RCC 7860 (cell line): ENCODE results near the gene TMEM163.
"Not testable (repeated sequence)": the region's sequence is repeated elsewhere in the genome, so short reads cannot be mapped to it uniquely, and the experiment has no call there.

Source experiments
- DNase-seq: peaks from one replicate; pipeline ENCODE4 v3.0.0-alpha.2; 2015; ENCODE audit warnings: low spot score
- FAIRE-seq: peaks from 2 replicates; lab custom pipeline; 2012; peaks lifted over from hg19 to GRCh38; lab: Jason Lieb, UNC

TMEM163 gene

GRCh38 chr2:134724341-134724740 lies 5.5 kb upstream of the TMEM163 start:
- no peak for FAIRE-seq
- no peak for DNase-seq

- not testable (repeated sequence) for FAIRE-seq, DNase-seq
Observed at GRCh38 chr2:134723742-134724141, 4.9 kb upstream of the TMEM163 start.

- no peak for DNase-seq
- no peak for FAIRE-seq
Observed at GRCh38 chr2:134722728-134723127, 3.9 kb upstream of the TMEM163 start.

- FAIRE-seq, result no peak
- DNase-seq, result no peak
Observed at GRCh38 chr2:134721596-134721995, 2.8 kb upstream of the TMEM163 start.

- DNase-seq (no peak), FAIRE-seq (no peak)
Observed at GRCh38 chr2:134718023-134718816, 580 bp downstream of the TMEM163 start.

- FAIRE-seq (no peak), DNase-seq (no peak)
Observed at GRCh38 chr2:134717286-134718022, 1.3 kb downstream of the TMEM163 start.

- DNase-seq, result no peak
Observed at GRCh38 chr2:134716721-134717243, 2.0 kb downstream of the TMEM163 start.

GRCh38 chr2:134715932-134716643 lies 2.7 kb downstream of the TMEM163 start:
- DNase-seq, result no peak
- FAIRE-seq, result no peak

More at GRCh38 chr2:134716721-134717243, 2.0 kb downstream of the TMEM163 start:
- FAIRE-seq, result no peak

- DNase-seq, result no peak
- no peak for FAIRE-seq
Observed at GRCh38 chr2:134714228-134714627, 4.6 kb downstream of the TMEM163 start.

GRCh38 chr2:134713606-134714005 lies 5.2 kb downstream of the TMEM163 start:
- no peak for DNase-seq
- no peak for FAIRE-seq

GRCh38 chr2:134713176-134713575 lies 5.6 kb downstream of the TMEM163 start:
- DNase-seq, result no peak
- FAIRE-seq, result no peak

- DNase-seq (no peak), FAIRE-seq (no peak)
Observed at GRCh38 chr2:134712736-134713135, 6.1 kb downstream of the TMEM163 start.

GRCh38 chr2:134712299-134712698 lies 6.5 kb downstream of the TMEM163 start:
- DNase-seq (no peak), FAIRE-seq (no peak)

GRCh38 chr2:134711692-134712091 lies 7.1 kb downstream of the TMEM163 start:
- FAIRE-seq (no peak), DNase-seq (no peak)

- no peak for DNase-seq
- no peak for FAIRE-seq
Observed at GRCh38 chr2:134707330-134707676, 11.5 kb downstream of the TMEM163 start.

GRCh38 chr2:134706587-134707329 lies 12.0 kb downstream of the TMEM163 start:
- peak; percentile 44 for DNase-seq
- FAIRE-seq, result peak; percentile 22

GRCh38 chr2:134705861-134706586 lies 12.8 kb downstream of the TMEM163 start:
- no peak for FAIRE-seq
- DNase-seq, result no peak

GRCh38 chr2:134704173-134704572 lies 14.6 kb downstream of the TMEM163 start:
- FAIRE-seq (no peak), DNase-seq (no peak)

GRCh38 chr2:134703426-134703825 lies 15.4 kb downstream of the TMEM163 start:
- FAIRE-seq (no peak), DNase-seq (no peak)

- FAIRE-seq (no peak), DNase-seq (no peak)
Observed at GRCh38 chr2:134700730-134701129, 18.1 kb downstream of the TMEM163 start.
